ENCODE data around the gene TIMMDC1.

GRCh38 chr3:119538772-119539171 lies 40.4 kb downstream of the TIMMDC1 start:
- TF ChIP-seq CTCF (IDR thresholded peaks at IDR 0.05 in 4 of 5, conservative IDR thresholded peaks at IDR 0.05 in 1 of 5): no peak
- TF ChIP-seq POLR2A (IDR thresholded peaks at IDR 0.05): no peak

Data from gastrocnemius medialis (tissue), 4 donors.